Karpas-422 (cell line): ENCODE results near the gene LIN28A. TPM values are rescaled to one million over a fixed set of nuclear protein-coding genes. Genes with fewer than 3 reads are reported as not detected.

Source experiments
- DNase-seq: peaks from one replicate; pipeline ENCODE4 v3.0.0-alpha.2; 2015
- H2AFZ ChIP-seq: fragments of 200-600 bp; sonication (generic); 2 replicates; pipeline ENCODE4 v1.6.1; 2014; ENCODE audit warnings: antibody characterized with exemption, low read length, mixed read lengths
- H3K27ac ChIP-seq: fragments of 200-600 bp; sonication (generic); 2 replicates; pipeline ENCODE4 v1.5.1; 2014; ENCODE audit warnings: mild to moderate bottlenecking, low read length, moderate library complexity
- H3K27me3 ChIP-seq: fragments of 200-600 bp; sonication (generic); 2 replicates; pipeline ENCODE4 v1.6.1; 2014; ENCODE audit warnings: low read length, mixed read lengths
- H3K36me3 ChIP-seq: fragments of 200-600 bp; sonication (generic); 2 replicates; pipeline ENCODE4 v1.6.1; 2014; ENCODE audit warnings: low read length, mixed read lengths; ENCODE audit not compliant: insufficient read depth
- H3K4me1 ChIP-seq: fragments of 200-600 bp; sonication (generic); 2 replicates; pipeline ENCODE4 v1.6.1; 2014; ENCODE audit warnings: mild to moderate bottlenecking, low read length, mixed read lengths
- H3K4me2 ChIP-seq: fragments of 200-600 bp; sonication (generic); 2 replicates; pipeline ENCODE4 v1.6.1; 2014; ENCODE audit warnings: low read length, low read depth, mild to moderate bottlenecking; ENCODE audit not compliant: poor library complexity, severe bottlenecking
- H3K4me3 ChIP-seq: fragments of 200-600 bp; sonication (generic); 2 replicates; pipeline ENCODE4 v1.5.1; 2014; ENCODE audit warnings: mild to moderate bottlenecking, antibody characterized with exemption, low read length, mixed read lengths
- H3K79me2 ChIP-seq: fragments of 200-600 bp; sonication (generic); 2 replicates; pipeline ENCODE4 v1.6.1; 2014; ENCODE audit warnings: mild to moderate bottlenecking, low read length, mixed read lengths
- H3K9ac ChIP-seq: fragments of 200-600 bp; sonication (generic); 2 replicates; pipeline ENCODE4 v1.6.0; 2014; ENCODE audit warnings: low read length
- H3K9me2 ChIP-seq: fragments of 200-600 bp; sonication (generic), shearing (Covaris generic); replicated peaks from 2 replicates; pipeline ENCODE4 v1.6.0; 2014; ENCODE audit warnings: mild to moderate bottlenecking, low read length, moderate library complexity; ENCODE audit not compliant: insufficient read depth
- H3K9me3 ChIP-seq: fragments of 300-700, 200-600 bp; sonication (generic); 2 replicates; pipeline ENCODE4 v1.6.1; 2014; ENCODE audit warnings: low read length, mixed read lengths
- H4K20me1 ChIP-seq: fragments of 200-600 bp; sonication (generic); 2 replicates; pipeline ENCODE4 v1.6.1; 2014; ENCODE audit warnings: mild to moderate bottlenecking, antibody characterized with exemption, low read length, low read depth; ENCODE audit not compliant: insufficient read depth
- total RNA-seq: library from RNA; depleted of rRNA; stranded (reverse); fragments of >200 nt; shearing (Covaris generic); gene quantifications from 2 replicates; pipeline ENCODE4 v1.2.3, GENCODE V29; 2014; ENCODE audit warnings: low replicate concordance

LIN28A gene
- total RNA-seq, 1 experiment from 2014 or later = 0.04 TPM

DNA sequence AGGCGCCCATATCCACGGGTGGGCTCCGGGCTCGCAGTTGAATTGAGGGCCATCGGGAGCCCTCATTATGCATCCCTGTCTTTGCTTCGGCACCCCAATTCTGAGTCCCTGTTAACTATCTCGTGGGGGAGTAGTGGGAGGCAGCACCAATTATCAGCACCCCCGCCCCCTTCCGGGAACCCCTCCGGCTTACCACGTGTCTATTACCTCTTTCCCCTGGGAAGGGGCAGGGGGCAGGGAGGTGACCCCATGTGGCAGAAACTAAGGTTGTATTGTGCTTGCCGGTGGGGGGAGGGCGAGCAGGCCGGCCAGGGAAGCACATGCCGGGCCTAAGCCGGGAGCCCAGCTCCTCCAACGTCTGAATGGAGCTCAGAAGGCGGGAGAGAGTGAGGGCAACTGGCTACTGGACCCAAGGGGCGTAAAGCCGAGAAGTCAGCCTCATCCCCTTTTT, 1.0 kb downstream of the LIN28A start:
- H3K4me3 ChIP-seq = no peak overlapping the region
- H2AFZ ChIP-seq = no peak overlapping the region
- H3K9me3 ChIP-seq = no peaks in the 10 kb centered on the region

GRCh38 chr1:26412180-26412840, 1.7 kb downstream of the LIN28A start:
- H3K4me1 ChIP-seq = no peaks in the 10 kb centered on the region
- H3K36me3 ChIP-seq = no peaks in the 10 kb centered on the region
- no peak overlapping the region for H3K27ac ChIP-seq
- no peak overlapping the region for H3K4me2 ChIP-seq
- DNase-seq = no peak
- H3K9me2 ChIP-seq = no peaks in the 10 kb centered on the region
- H3K9me3 ChIP-seq = no peaks in the 10 kb centered on the region
- no peak overlapping the region for H3K4me3 ChIP-seq
- no peak overlapping the region for H3K9ac ChIP-seq
- no peaks in the 10 kb centered on the region for H3K79me2 ChIP-seq
- no peaks in the 10 kb centered on the region for H4K20me1 ChIP-seq
- no peak overlapping the region for H2AFZ ChIP-seq
- no peaks in the 10 kb centered on the region for H3K27me3 ChIP-seq

More for the DNA sequence above, 1.0 kb downstream of the LIN28A start:
- H4K20me1 ChIP-seq = no peaks in the 10 kb centered on the region
- no peaks in the 10 kb centered on the region for H3K4me1 ChIP-seq
- H3K9me2 ChIP-seq = no peaks in the 10 kb centered on the region
- H3K27ac ChIP-seq = no peak overlapping the region
- H3K36me3 ChIP-seq = no peaks in the 10 kb centered on the region
- no peaks in the 10 kb centered on the region for H3K27me3 ChIP-seq
- no peak for DNase-seq
- H3K79me2 ChIP-seq = no peaks in the 10 kb centered on the region
- H3K9ac ChIP-seq = no peak overlapping the region
- H3K4me2 ChIP-seq = no peak overlapping the region

DNA sequence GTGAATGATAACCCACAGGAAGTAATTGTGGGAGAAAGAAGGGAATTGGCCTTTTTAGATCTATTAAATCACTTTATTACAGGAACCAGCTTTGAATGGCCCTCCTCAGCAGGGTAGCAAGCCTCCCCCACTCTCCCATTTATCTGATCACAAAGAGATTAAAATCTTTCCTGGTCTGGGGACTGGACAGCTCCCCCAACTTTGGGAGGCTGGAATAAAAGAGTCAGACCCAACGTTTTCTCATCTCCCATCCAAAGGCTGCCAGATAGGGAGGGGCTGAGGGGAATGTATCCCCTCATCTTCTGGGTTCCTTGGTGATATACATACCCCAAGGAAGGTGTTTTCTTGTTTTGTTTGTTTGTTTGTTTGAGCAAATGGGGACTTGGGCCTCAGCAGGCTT, 2.4 kb downstream of the LIN28A start:
- Histone ChIP-seq H3K4me2 (no peak overlapping the region), H3K4me3 (no peak overlapping the region), H3K79me2 (no peaks in the 10 kb centered on the region), H3K36me3 (no peaks in the 10 kb centered on the region), H3K4me1 (no peaks in the 10 kb centered on the region), H3K27me3 (no peaks in the 10 kb centered on the region), H4K20me1 (no peaks in the 10 kb centered on the region), H3K9me2 (no peaks in the 10 kb centered on the region), H3K9me3 (no peaks in the 10 kb centered on the region), H3K9ac (no peak overlapping the region), H3K27ac (no peak overlapping the region), H2AFZ (no peak overlapping the region)
- DNase-seq = no peak

- Histone ChIP-seq H3K27me3 (no peaks in the 10 kb centered on the region), H3K9me3 (no peaks in the 10 kb centered on the region), H3K4me3 (no peak overlapping the region), H3K79me2 (no peaks in the 10 kb centered on the region), H3K36me3 (no peaks in the 10 kb centered on the region), H3K4me1 (no peaks in the 10 kb centered on the region), H3K9ac (no peak overlapping the region), H3K27ac (no peak overlapping the region), H3K4me2 (no peak overlapping the region), H4K20me1 (no peaks in the 10 kb centered on the region), H2AFZ (no peak overlapping the region), H3K9me2 (no peaks in the 10 kb centered on the region)
- DNase-seq = peak; percentile 93
Measured at GRCh38 chr1:26417111-26417759, 6.6 kb downstream of the LIN28A start.

DNA sequence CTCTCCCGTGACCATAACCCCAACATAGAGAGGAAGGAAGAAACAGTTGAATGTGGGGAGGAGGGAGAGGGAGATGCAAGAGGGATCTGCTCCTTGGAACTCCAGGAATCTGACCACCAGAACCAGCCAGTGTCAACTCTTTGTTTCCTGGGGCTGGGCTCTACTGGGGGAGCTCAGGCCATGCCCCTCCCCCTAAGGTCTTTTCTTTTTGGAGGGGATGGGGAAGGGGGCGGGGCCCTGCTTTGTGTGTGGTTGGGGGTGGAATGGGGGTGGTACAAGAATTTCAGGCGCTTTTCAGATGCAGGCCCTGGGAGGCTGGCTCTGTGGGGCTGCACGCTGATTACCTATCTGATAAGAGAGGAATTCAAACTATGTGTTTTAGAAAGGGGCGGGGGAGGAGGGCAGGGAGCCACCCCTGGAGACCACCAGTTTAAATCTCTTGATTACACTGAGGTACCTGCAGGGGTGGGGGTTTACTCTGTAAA, 8.3 kb downstream of the LIN28A start:
- Histone ChIP-seq H3K27me3 (no peaks in the 10 kb centered on the region), H3K4me2 (no peak overlapping the region)

DNA sequence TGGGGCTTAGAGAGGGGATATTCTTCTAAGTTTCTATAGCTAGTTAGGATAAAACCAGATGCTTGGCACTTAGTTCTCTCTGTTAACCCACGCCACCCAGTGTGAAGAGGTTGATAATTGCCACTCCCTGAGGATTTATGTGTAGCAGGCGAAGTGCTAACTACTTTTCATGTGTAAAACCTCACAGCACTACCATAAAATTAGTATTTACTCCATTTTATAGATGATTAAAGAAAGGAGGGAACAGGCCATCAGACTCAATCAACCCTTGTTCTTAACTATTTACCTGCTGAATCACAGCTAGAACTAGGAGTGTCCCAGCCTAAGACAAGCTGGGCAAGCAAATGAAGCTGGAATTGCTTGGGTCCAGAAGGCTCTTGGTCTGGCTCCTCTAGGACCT, 8.9 kb downstream of the LIN28A start:
- no peaks in the 10 kb centered on the region for H3K9me2 ChIP-seq
- H3K9ac ChIP-seq = no peak overlapping the region
- no peak overlapping the region for H3K4me3 ChIP-seq
- no peaks in the 10 kb centered on the region for H3K79me2 ChIP-seq
- H3K27me3 ChIP-seq = no peaks in the 10 kb centered on the region
- no peaks in the 10 kb centered on the region for H3K4me1 ChIP-seq
- no peaks in the 10 kb centered on the region for H4K20me1 ChIP-seq
- H3K9me3 ChIP-seq = no peaks in the 10 kb centered on the region
- no peak for DNase-seq
- H3K36me3 ChIP-seq = no peaks in the 10 kb centered on the region
- no peak overlapping the region for H2AFZ ChIP-seq
- no peak overlapping the region for H3K27ac ChIP-seq
- no peak overlapping the region for H3K4me2 ChIP-seq

More for the DNA sequence above, 8.3 kb downstream of the LIN28A start:
- H3K4me3 ChIP-seq = no peak overlapping the region
- H3K79me2 ChIP-seq = no peaks in the 10 kb centered on the region
- DNase-seq = no peak
- H3K4me1 ChIP-seq = no peaks in the 10 kb centered on the region
- no peaks in the 10 kb centered on the region for H3K9me3 ChIP-seq
- no peak overlapping the region for H3K9ac ChIP-seq
- no peaks in the 10 kb centered on the region for H3K9me2 ChIP-seq
- H3K36me3 ChIP-seq = no peaks in the 10 kb centered on the region
- H4K20me1 ChIP-seq = no peaks in the 10 kb centered on the region
- H2AFZ ChIP-seq = no peak overlapping the region
- H3K27ac ChIP-seq = no peak overlapping the region

DNA sequence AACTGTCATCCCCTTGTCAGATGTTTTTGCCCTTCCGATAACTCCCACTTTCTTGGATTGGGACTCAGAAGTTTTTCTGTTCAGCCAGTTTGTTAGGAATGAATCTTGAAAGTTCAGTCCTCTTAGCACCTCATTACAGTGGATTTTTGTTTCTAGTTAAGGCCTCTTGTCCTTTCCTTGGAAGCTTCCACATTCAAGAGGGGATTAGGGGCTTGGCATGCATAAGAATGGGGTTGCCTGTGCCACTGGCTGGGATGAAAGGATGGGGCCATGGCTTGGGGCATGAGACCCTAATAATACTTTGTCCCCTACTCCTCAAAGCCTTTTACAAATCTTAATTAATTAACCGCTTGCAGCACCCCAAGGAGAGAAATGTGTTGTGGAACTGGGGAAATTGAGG, 19.1 kb downstream of the LIN28A start:
- Histone ChIP-seq H3K79me2 (peaks cover 23% of the 10 kb centered on the region), H3K4me3 (no peak overlapping the region), H3K4me1 (peaks cover 22% of the 10 kb centered on the region), H3K9me2 (no peaks in the 10 kb centered on the region), H3K27me3 (no peaks in the 10 kb centered on the region), H3K36me3 (peaks cover 4% of the 10 kb centered on the region; the same call in 1 of the 2 replicates), H4K20me1 (no peaks in the 10 kb centered on the region), H3K4me2 (no peak overlapping the region), H3K9me3 (no peaks in the 10 kb centered on the region), H3K9ac (no peak overlapping the region), H3K27ac (no peak overlapping the region), H2AFZ (no peak overlapping the region)
- DNase-seq = no peak

DNA sequence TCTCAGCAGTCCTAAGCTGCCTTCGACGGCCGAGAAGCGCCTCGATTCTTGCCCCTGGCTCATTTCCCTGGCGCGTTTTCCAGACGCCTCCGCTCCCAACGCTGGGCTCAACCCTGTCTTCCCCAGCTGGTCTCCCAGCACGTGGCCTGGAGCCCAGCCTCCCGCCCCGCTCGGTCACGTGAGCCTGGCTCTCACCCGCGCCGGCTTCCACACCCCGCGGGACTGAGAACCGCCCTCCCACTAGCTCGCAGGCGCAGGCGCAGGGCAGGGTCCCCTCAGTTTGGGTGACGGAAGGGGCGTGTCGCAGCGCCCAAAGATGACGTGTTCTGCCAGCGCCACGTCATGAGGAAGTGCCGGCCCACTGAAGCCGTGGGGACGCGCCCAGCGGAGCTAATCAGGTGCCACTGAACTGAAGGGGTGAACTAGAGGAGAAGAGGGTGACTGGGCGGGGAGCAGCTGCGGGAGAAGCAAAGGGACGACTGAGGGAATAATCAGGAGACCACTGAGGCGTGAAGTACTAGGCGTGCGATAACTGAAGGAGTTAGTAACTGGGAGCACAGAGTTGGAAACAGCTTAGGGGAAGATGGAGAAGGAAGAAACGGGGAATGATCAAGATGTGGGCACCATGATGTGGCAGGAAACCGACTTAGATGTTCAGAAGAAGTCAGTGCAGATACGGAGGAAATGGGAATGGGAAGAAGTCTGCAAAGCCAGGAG, 21.5 kb downstream of the LIN28A start, which contains the start of gene DHDDS:
Gene DHDDS, plus strand, starts transcription at position 343 of the 717 bp plus-strand sequence. CDS start 625 bp downstream, outside the sequence.
- Histone ChIP-seq H3K9ac (peak within 1 kb of the TSS; percentile 84), H4K20me1 (no peaks in the 10 kb centered on the region), H3K9me3 (no peaks in the 10 kb centered on the region), H2AFZ (peak within 1 kb of the TSS; percentile 79), H3K27ac (no peak within 1 kb of the TSS), H3K36me3 (peaks cover 7% of the 10 kb centered on the region; the same call in 1 of the 2 replicates), H3K4me2 (peak within 1 kb of the TSS; percentile 82), H3K9me2 (no peaks in the 10 kb centered on the region), H3K79me2 (peaks cover 23% of the 10 kb centered on the region), H3K4me3 (peak within 1 kb of the TSS; percentile 90), H3K27me3 (no peaks in the 10 kb centered on the region), H3K4me1 (peaks cover 22% of the 10 kb centered on the region)
- peak; percentile 99 for DNase-seq
